Epithelial cell of esophagus (primary cell): ENCODE results near the gene ARRDC2.

ENCODE experiments used
- DNase-seq: peaks from one replicate; pipeline ENCODE4 v3.0.0; 2010; ENCODE audit warnings: low read depth
- H3K4me3 ChIP-seq: 2 replicates; pipeline ENCODE4 v1.5.1; 2011; ENCODE audit warnings: mild to moderate bottlenecking, low read length, control low read depth
- CTCF ChIP-seq: IDR thresholded peaks from 2 replicates; pipeline ENCODE4 v1.5.1; 2011; ENCODE audit warnings: low read depth, mild to moderate bottlenecking, low read length, control low read depth, inconsistent platforms; ENCODE audit not compliant: insufficient read depth; ENCODE audit errors: missing control alignments

Gene ARRDC2

GRCh38 chr19:17989425-17990094 lies 18.4 kb upstream of the ARRDC2 start:
- H3K4me3 ChIP-seq = no peak overlapping the region
- TF ChIP-seq CTCF = no peak
- no peak for DNase-seq

GRCh38 chr19:17993076-17993813 lies 14.7 kb upstream of the ARRDC2 start:
- H3K4me3 ChIP-seq = no peak overlapping the region
- no peak for TF ChIP-seq CTCF

GRCh38 chr19:17996826-17997316 lies 11.1 kb upstream of the ARRDC2 start:
- no peak overlapping the region for H3K4me3 ChIP-seq
- peak; percentile 71 for DNase-seq
- TF ChIP-seq CTCF = peak; percentile 94

More at GRCh38 chr19:17993076-17993813, 14.7 kb upstream of the ARRDC2 start:
- no peak for DNase-seq

GRCh38 chr19:17997969-17998826 lies 9.8 kb upstream of the ARRDC2 start:
- no peak for DNase-seq
- no peak overlapping the region for H3K4me3 ChIP-seq
- peak; percentile 22 for TF ChIP-seq CTCF

- no peak for TF ChIP-seq CTCF
- no peak overlapping the region for H3K4me3 ChIP-seq
- no peak for DNase-seq
These were observed 9.2 kb upstream of the ARRDC2 start for GRCh38 chr19:17998827-17999150.

GRCh38 chr19:17999684-18000479 lies 8.1 kb upstream of the ARRDC2 start:
- DNase-seq = no peak
- no peak overlapping the region for H3K4me3 ChIP-seq

More at GRCh38 chr19:17999684-18000479, 8.1 kb upstream of the ARRDC2 start:
- no peak for TF ChIP-seq CTCF
